Germinal center (tissue), 1 donor: ENCODE measurements around the gene TNKS2.
"Not testable (repeated sequence)": the region's sequence is repeated elsewhere in the genome, so short reads cannot be mapped to it uniquely, and the experiment has no call there.

Experiments used
- DNase-seq: peaks from one replicate; pipeline ENCODE4 v3.0.0; 2012; ENCODE audit warnings: mixed read lengths, low spot score

Gene TNKS2

DNA sequence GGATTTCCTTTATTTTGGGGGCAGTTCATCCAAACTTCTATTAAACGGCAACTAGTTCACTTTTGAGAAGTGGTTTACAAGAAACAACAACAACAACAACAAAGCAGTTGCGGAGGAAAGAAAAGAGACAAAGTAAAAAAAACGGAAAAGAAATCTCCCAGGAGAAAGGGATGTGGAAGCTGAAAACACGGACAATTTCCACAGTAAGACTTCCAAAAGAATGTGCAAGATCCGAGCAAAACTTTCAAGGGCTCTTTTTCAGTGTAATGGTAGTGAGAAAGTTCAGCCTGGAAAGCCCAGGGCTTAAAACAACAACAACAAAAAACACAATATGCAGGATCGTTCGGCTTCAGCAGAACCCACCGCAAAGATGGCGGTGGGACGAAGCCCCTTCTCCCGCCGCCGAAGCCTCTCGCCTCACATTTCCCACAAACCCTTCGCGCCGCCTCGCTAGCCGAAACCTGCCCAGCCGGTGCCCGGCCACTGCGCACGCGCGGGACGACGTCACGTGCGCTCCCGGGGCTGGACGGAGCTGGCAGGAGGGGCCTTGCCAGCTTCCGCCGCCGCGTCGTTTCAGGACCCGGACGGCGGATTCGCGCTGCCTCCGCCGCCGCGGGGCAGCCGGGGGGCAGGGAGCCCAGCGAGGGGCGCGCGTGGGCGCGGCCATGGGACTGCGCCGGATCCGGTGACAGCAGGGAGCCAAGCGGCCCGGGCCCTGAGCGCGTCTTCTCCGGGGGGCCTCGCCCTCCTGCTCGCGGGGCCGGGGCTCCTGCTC, at the start of gene TNKS2:
Gene TNKS2, plus strand, starts transcription at position 553 of the 775 bp plus-strand sequence. CDS start 265 bp downstream, outside the sequence.
- peak; percentile 94 for DNase-seq

DNA sequence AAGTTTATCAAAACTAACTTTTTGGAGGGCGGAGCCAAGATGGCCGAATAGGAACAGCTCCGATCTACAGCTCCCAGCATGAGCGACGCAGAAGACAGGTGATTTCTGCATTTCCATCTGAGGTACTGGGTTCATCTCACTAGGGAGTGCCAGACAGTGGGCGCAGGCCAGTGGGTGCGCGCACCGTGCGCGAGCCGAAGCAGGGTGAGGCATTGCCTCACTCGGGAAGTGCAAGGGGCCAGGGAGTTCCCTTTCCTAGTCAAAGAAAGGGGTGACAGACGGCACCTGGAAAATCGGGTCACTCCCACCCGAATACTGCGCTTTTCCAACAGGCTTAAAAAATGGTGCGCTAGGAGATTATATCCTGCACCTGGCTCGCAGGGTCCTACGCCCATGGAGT, 48.6 kb upstream of the TNKS2 start:
- DNase-seq: not testable (repeated sequence)

DNA sequence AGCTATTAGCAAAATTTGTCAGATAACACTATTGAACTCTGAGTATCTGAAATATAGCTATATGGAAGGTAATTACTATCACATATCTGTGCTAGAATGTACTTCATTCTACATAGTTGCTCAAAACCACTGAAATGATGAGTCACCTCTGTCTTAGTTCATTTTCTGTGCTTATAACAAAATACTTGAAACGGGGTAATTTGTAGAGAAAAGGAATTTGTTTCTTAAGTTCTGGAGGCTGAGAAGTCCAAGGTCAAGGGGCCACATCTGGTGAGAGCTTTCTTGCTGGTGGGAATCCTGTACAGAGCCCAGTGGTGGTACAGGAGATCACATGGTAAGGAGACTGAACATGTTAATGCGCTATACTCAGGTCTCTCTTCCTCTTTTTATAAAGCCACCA, 41.9 kb upstream of the TNKS2 start:
- no peak for DNase-seq

DNA sequence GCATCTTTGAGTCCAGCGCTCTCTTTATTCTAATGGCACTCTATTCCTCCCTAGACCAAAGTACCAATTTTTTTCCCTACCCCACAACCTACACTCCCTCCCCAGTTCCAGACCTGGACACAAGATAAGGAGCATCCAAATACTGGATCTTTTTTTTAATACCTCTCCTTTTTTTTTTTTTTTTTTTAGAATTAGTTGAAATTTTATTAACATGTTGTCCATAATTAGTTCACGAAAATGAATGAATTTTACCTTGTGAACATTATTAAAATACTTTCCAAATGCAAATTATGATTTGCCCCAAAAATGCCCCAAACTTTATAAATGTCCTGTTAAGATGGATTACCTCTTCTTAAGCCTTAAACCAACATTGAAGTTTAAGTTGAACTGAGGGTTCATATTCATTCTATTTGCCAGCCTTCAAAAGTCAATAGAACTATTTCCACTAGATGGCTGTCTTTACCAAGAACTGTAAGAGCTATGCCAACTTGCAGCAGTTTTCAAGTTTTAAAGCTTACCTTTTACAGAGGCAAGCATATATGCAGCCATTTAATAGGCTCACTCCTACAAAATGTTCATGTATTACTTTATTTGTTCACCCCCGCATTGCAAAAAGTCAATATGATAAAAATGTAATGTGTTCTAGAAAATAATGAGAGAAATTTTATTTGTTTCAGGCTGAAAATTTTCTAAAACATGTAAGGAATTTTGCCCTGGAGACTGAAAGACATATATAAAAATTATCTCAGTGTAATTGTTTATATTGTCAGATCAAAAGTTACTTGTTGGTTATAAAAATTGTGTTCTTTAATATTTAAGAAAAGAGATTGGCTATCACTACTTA, 39.7 kb upstream of the TNKS2 start:
- peak; percentile 16 for DNase-seq

DNA sequence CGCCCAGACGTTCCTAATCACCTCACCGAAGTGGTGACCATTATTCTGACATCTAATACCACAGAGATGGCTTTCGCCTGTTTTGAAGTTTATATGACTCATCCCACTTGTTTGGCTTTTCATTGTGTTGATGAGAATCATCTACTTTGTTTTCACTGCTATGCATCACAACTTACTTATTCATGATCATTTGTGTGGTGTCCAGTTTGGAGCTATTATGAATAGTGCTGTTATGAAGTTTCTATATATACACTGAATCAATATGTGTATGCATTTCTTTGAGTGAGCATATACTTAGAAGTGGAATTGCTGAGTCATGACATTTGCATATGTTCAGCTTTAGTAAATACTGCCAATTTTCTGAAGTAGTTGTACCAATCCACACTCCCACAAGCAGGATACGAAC, 38.6 kb upstream of the TNKS2 start:
- DNase-seq: no peak

DNA sequence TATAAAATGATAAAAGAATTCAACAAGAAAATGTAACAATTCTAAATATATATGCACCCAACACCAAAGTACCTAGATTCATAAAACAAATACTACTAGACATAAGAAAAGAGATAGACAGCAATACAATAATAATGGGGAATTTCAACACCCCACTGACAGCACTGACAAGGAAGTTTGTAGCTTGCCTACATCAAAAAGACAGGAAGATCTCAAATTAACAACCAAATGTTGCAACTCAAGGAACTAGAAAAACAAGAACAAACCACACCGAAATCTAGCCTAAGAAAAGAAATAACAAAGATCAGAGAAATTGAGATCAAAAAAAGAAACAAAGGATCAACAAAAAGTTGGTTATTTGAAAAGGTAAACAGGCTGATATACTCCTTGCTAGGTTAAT, 36.5 kb upstream of the TNKS2 start:
- DNase-seq: no peak

DNA sequence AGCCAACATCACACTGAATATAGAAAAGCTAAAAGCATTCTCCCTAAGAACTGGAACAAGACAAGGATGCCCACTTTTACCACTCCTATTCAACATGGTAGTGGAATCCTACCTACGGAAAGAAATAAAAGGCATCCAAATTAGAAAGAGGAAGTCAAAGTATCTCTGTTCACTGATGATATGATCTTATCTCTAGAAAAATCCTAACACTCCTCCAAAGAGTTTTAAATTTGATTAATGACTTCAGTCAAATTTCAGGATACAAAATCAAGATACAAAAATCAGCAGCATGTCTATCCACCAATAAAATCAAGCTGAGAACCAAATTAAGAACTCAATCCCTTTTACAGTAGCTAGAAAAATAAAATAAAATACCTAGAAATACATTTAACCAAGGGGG, 35.3 kb upstream of the TNKS2 start:
- DNase-seq: no peak

DNA sequence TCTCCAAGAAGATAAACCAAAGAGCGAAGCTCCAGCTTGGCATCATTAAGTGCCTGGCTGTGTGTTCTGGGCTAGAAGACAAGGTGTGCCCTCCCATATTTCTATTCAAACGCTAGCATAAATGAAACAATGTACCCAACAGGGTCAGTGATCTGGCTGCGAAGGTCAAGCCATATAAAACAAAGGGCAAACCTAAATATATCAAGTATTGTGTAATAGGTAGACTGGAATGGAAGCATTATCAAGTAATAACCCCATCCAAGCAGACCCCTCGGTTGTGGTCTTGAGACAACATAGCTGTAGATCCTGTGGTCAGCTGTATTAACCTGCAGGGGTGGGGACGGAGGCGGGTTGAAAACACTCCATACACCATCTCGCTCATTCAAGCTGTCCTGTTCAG, 31.6 kb upstream of the TNKS2 start:
- no peak for DNase-seq

DNA sequence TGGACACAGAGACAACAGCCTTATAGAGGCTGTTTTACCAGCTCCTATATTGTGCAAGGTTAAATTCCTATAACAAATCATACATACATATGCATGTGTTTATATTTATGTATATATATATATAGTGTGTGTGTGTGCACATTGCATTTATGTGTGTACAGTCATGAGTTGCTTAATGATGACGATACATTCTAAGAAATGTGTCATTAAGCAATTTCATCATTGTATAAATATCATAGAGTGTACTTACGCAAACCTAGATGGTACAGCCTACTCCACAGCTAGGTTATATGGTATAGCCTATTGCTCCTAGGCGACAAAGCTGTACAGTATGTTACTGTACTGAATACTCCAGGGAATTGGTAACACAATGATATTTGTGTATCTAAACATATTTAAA, 30.1 kb upstream of the TNKS2 start:
- DNase-seq: no peak

DNA sequence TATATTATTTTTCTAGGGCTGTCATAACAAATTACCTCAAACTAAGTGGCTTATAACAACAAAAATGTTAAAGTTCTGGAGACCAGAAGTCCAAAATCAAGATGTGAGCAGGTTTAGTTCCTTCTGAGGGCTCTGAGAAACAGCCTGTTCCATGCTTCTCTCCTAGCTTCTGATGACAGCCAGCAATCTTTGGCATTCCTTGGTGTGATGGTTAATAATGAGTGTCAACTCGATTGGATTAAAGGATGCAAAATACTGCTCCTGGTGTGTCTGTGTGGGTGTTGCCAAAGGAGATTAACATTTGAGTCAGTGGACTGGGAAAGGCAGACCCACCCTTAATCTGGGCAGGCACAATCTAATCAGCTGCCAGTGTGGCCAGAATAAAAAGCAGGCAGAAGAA, 26.3 kb upstream of the TNKS2 start:
- DNase-seq: no peak

DNA sequence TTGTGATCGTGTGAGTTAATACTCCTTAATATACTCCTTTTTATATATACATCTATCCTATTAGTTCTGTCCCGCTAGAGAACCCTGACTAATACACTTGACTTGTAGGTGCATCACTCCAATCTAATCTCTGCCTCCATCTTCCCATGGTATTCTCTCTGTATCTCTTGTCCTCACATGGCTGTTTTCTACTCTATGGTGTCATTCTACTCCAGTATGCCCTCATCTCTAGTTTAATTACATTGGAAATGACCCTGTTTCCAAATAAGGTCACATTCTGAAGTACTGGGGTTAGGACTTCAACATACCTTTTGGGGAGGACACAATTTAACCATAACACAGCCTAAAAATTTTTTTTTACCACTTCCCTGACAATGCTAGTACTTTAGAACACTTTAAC, 25.8 kb upstream of the TNKS2 start:
- DNase-seq: no peak

DNA sequence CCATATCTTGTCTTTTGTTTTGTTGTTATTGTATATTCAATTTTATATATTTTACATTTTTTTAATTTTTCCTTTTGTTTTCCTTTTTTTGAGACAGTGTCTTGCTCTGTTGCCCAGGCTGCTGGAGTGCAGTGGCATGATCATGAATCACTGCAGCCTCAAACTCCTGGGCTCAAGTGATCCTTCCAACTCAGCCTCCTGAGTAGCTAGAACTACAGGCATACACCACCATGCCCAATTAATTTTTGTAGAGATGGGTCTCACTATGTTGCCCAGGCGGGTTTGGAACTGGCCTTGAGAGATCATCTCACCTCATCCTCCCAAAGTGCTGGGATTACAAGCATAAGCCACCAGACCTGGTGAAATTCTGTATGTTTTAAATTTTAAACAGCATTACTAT, 25.4 kb upstream of the TNKS2 start:
- no peak for DNase-seq

DNA sequence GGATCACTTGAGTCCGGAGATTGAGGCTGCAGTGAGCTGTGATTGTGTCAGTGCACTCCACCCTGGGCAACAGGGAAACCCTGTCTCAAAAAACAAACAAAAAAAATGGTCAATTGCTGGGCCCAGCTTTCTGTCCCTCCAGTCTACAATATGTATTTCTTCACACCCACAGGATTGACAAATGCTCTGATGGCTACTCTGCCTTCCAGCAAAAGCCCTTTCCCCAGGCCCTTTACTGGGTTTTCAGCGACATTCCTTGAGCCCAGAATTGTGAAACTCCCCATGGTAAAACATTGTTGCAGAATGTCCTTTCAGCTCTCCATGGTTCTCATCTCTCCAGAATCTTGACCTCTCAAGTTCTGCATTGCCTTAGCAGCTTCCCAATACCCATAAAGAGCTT, 23.7 kb upstream of the TNKS2 start:
- no peak for DNase-seq

DNA sequence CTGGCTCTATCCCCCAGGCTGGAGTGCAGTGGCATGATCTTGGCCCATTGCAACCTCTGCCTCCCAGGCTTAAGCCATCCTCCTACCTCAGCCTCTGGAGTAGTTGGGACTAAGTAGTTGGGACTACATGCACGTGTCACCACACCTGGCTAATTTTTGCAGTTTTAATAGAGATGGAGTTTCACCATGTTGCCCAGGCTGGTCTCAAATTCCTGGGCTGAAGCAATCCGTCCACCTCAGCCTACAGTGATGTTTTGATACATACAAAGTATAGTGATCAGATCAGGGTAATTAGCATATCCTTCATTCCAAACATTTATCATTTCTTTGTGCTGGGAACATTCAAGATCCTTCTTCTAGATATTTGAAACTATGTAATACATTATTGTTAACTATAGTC, 22.5 kb upstream of the TNKS2 start:
- no peak for DNase-seq

DNA sequence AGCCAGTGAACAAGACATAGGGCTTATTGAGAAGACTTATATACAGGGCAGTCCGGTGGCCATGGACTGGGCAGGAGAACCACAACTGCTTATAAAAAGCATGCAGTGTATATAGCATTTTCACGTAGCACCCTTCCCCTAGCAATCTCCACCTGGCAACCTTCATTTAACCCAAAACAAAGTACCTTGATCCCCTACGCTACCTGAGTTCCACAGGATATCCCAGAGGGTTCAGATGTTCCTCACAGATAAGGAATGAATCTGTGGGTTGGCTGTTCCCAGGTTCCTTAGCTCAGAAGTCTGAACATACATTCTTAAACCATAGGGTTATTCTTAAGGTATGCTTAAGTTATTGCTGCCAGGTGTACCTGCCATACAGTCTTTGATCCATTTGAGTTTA, 22.0 kb upstream of the TNKS2 start:
- no peak for DNase-seq

DNA sequence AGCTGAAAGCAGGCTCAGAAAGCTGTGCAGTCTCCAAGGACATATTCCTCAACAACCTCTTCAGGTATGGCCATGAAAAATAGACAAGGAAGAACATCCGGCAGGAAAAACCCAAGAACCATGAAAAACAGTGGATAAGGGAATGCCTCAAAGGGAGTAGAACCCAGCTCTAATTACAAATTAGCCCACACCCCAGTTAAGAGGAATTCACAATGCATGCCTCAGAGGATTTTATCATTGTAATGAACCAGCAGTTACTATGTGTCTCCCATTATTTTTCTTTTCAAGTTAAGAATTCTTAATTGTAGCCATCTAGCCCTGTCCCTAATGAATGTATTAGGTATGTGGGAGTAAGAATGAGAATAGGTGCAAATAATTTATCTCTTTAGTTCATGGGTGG, 19.7 kb upstream of the TNKS2 start:
- DNase-seq: no peak

DNA sequence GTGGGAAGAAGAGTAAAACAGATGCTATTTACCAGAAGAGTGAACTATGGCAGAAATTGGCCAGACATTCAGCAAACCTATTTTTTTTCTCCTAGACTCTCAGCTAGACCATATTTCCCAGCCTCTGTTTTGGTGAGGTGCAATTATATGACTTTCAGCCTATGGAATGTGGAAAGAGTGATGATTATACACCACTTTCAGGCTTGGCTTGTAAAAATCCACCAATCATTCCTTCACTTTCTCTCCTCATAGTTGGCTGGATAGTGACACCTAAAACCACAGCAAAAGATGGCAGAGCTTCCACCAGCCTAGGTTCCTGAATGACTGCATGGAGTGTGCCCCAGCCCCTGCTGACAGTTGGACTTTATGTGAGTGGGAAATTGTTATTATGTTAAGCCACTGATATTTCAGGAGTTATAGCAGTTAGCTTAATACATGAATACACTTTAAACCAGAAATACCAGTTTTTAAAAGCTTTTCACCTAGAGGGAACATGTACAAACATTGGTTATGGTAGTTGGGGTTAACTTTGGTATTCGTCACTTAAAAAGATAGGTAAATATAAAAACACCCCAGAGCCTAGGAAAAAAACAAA, 19.1 kb upstream of the TNKS2 start:
- no peak for DNase-seq

DNA sequence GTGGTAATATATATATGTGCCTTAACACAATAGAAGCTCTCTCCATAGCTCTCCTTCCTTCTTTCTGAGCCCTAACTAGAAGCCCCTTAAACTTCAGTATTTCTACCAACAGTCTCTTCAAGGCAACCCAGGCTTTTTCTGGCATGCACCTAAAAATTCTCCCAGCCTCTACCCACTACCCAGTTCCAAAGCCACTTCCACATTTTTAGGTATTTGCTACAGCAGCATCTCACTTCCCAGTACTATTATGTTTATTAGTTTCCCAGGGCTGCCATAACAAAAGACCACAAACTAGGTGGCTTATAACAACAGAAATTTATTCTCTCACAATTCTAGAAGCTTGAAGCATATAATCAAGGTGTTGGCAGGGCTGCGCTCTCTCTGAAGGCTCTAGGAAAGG, 15.7 kb upstream of the TNKS2 start:
- DNase-seq: no peak

DNA sequence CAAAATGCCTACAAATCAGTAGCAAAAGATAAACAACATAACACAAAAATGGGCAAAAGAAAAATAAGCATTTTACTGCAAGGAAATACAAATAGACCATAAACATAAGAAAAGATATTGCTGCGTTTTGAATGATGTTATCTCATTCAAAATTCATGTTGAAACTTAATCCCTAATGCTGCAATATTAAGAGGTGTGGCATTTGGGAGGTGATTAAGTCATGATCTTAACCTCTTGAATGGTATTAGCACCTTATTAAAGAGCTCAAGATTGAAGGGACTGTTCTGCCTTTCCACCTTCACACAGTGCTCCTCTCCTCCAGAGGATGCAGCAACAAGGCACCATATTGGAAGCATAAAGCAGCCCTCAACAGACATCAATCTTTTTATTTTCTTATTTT, 12.4 kb upstream of the TNKS2 start:
- DNase-seq: no peak

DNA sequence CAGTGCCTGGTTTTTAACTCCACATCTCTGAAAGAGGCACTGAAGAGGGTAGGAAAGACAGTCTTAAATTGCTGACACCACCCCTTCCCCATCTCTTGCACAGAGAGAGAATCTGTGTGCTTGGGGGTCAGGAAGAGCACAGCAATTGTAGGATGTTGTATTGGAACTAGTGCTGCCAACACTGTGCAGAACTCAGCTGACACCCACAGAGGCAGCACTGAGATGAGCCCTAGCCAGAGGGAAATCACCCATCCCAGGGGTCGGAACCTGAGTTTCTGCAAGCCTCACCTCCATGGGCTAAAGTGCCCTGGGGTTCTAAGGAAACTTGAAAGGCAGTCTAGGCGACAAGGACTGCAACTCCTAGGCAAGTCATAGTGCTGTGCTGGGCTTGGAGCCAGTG, 11.0 kb upstream of the TNKS2 start:
- no peak for DNase-seq

DNA sequence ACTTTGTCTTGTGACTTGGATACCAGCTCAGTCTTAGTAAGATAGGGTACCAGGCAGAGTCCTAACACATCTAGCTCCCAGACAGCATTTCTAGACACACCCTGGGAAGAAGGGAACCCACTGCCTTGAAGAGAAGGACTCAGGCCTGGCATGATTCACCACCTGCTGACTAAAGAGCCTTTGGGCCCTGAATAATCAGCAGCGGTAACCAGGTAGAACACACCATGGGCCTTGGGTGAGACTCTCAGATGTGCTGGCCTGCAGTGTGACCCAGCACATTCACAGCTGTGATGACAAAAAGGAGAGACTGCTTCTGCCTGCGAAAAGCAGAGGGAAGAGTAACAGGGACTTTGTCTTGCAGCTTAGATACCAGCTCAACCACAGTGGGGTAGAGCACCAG, 10.4 kb upstream of the TNKS2 start:
- DNase-seq: no peak

DNA sequence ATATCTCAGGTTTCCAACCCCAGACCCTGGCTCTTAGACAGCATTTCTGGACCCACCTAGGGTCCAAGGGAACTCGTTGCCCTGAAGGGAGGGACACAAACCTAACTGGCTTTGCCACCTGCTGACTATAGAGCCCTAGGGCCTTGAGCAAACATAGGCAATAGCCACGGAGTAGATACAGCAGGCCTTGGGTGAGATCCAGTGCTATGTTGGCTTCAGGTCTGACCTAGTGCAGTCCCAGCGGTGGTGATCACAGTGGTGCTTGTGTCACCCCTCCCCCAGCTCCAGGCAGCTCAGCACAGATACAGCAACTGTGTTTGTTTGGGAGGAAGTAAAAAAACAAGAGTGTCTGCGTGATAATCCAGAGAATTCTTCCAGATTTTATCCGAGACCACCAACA, 9.7 kb upstream of the TNKS2 start:
- no peak for DNase-seq
